ENCODE measurements around the gene PGM3.

GRCh38 chr6:83199863-83200225 lies 6.8 kb upstream of the PGM3 start:
- TF ChIP-seq CTCF (IDR thresholded peaks at IDR 0.05) (no peak), POLR2A (IDR thresholded peaks at IDR 0.05) (no peak)
